T-helper 2 cell treated with Interferon-gamma antibody and Interleukin-4, amounts not matched to agents 100 ng/mL and 5 ng/mL, for 36 hours (primary cell): Measurements from ENCODE around the gene SERPINB11. TPM values are rescaled to one million over a fixed set of nuclear protein-coding genes. Genes with fewer than 3 reads are reported as not detected.
"Not testable (repeated sequence)": the region's sequence is repeated elsewhere in the genome, so short reads cannot be mapped to it uniquely, and the experiment has no call there.

Source experiments
- intact Hi-C: fragments of 100-400 bp; cut with micrococcal nuclease; formaldehyde crosslinking; loops from one replicate; pipeline ENCODE4 v1.15.1; 2023
- total RNA-seq: library from RNA; stranded (reverse); gene quantifications from 2 replicates; pipeline ENCODE4 v1.2.3, GENCODE V29; 2022

SERPINB11 gene
- total RNA-seq, 1 donor from 2014 or later: not detected

- intact Hi-C loops: no loop called here
Observed at GRCh38 chr18:63725682-63726480, 23.1 kb downstream of the SERPINB11 start.

DNA sequence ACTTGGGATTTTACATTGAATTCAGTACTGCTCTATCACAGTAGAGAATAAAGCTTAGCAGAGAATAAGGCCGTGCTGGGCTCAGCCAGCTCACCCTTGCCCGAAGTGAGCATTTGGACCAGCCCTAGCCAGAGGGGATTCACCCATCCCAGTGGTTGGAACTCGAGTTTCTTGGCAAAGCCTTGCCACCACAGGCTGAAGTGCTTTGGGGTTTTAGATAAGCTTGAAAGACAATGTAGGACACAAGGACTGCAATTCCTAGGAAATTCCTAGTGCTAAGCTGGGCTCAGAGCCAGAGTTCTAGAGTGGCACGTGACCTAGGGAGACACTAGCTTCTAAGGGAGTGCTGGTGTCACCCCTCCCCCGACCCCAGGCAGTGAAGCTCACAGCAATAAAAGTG lies 28.0 kb downstream of the SERPINB11 start:
- intact Hi-C loops: no loop called here

DNA sequence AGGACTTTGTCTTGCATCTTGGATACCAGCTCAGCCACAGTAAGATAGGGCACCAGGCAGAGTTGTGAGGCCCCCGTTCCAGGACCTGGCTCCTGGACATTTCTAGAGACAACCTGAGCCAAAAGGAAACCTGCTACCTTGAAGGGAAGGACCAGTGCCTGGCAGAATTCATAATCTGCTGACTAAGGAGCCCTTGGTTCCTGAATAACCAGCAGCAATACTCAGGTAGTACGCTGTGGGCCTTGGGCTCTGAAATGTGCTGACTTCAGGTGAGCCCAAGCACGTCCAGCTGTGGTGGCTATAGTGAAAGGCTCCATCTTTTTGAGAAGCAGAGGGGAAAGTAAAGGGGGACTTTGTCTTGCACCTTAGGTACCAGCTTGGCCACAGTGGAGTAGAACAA lies 28.5 kb downstream of the SERPINB11 start:
- intact Hi-C loops: no loop called here

DNA sequence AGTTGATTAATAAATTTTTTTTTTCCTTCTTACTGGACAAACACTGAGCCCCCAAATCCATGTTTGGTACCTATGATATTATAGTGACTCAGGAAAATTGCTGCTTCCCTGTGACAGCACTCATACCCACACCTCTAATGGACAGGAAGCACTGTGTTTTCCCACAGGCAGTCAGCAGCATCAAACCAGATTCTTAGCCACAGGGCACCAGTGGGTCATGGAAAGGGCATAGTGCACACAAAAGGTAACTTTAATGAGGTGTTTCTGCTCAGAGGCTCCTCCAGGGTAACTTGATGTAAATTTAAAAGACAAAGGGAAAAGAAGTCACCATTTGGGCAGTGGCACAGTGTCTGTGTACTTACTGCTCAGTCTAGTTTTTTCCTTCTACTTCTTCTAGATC lies 34.1 kb downstream of the SERPINB11 start:
- intact Hi-C loops: no loop called here

- intact Hi-C loops: no loop called here
Observed at GRCh38 chr18:63741769-63742168, 39.0 kb downstream of the SERPINB11 start.

DNA sequence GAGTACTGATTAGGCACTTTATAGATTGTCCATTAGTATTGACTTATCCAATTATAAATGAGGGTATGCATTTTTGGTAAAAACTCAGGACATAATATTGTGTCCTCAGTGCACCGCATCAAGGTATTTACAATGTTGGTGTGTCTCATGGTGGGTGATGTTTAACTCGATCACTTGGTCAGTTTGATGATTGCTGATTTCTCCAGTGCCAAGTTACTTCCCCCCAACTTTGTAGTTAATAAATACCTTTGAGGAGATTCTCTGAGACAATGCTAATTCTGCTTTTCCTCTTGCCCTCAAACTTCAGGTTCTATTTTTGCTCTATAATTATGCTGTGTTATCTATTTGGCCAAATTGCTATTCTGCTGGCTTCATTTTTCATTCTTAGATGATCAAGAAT lies 44.2 kb downstream of the SERPINB11 start:
- intact Hi-C loops: no loop called here

GRCh38 chr18:63749489-63749888 lies 46.7 kb downstream of the SERPINB11 start:
- intact Hi-C loops: no loop called here

- intact Hi-C loops: no loop called here
Observed at GRCh38 chr18:63752636-63753035, 49.9 kb downstream of the SERPINB11 start.

GRCh38 chr18:63753676-63754075 lies 50.9 kb downstream of the SERPINB11 start:
- intact Hi-C loops: no loop called here

- intact Hi-C loops: no loop called here
Observed at GRCh38 chr18:63757541-63757940, 54.8 kb downstream of the SERPINB11 start.

DNA sequence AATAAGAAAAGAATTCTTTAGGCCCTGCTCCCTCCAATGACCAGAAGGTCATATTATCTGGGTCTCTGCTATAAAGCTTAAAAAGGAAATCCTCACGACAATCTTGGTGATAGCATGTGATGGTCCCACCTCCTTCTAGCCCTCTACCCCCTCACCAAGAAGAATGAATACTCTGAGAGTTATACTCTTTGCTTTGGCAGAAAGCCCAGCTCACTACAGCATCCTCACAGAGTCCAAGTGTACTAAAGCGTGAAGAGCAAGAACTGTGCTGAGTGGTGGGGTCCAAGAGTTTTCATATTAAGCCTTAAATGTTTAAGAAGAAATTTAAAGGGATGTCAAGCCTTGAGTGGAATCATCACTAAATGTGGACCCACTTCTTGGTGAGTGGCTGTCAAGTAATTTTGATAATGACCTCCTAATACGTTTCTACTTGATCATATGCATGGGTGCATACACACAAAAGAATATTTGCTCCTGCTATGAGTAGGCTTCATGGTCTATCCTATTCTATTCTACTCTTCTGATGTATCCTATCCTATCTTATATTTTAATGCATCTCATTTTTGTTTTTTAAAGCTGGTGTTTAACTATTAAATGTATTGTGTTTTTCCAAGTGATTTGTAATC lies 56.0 kb downstream of the SERPINB11 start:
- intact Hi-C loops: no loop called here

DNA sequence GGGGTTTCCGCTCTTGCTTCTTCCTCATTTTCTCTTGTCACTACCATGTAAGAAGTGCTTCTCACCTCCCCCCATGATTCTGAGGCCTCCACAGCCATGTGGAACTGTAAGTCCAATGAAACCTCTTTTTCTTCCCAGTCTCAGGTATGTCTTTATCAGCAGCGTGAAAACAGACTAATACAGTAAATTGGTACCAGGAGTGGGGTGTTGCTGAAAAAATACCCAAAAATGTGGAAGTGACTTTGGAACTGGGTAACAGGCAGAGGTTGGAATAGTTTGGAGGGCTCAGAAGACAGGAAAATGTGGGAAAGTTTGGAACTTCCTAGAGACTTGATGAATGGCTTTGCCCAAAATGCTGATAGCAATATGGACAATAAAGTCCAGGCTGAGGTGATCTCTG lies 57.0 kb downstream of the SERPINB11 start:
- intact Hi-C loops: not testable (repeated sequence)

DNA sequence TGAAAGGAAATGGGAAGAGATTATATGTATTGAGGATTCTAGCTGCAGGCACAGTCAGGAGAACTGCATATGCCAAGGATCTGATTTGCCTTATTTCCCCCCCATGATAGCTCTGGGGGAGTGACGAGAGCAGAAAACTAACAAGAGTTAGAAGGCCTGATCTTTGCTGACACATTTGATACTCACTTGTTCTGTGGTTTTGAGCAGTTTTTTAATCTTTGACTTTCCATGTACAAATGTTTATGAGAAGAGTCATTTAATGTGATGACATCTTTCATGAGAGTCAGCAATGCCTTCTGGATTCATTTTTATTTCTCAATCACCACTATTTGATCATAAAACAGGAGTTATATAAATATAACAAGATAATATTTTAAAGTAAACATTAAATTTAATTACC lies 59.8 kb downstream of the SERPINB11 start:
- intact Hi-C loops: no loop called here

DNA sequence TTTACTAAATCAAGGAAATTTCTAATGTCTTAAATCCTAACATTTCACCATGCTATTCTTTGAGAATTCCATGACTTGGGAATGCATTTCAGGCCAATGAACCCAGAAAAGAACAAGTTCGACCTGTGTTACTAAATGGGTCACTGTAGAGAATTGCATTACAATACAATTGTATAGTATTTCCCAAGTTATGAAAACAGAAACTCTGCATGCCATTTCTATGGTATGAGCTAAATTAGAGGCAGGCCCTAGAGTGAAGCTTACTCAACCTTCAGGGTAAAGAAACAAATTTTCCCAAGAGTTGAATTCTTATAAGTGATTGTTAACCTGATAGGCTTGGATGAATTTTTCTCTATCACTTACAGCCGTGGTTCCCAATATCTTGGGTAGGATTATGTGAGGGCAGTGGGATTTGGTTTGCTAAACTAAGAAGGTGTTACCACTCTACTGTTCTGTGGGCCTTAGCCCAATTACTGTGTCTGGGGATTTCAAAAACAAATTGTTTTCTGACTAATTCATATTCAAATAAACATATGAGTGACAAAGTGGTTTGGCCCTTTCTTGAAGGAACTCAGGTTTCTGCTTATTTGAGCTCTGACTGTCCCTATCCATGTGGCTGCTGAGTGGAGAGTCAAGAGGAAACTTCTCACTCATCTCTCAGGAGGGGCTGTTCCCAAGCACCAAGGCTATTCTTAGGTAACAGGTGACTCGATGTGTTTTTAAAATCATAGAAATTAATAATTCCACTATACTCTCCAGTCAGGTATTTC lies 61.3 kb downstream of the SERPINB11 start:
- intact Hi-C loops: no loop called here

DNA sequence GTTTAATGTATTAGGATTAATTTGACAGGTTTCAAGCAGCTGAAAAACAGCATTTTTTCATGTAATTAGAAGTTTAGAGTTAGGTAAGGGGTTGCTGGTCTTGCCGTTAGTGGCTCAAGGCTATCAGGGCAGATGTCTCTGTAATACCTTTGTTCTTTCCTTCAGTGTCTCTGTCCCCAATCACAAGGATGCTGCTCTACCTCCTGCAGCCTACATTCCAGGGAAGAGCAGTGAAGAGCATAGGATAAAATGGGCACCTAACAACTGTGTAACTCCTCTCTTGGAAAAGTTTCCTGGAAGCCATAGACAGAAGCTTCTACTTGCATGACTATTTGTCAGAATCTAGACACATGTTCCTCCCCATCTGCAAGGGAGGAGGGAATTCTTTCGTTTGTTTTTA lies 63.1 kb downstream of the SERPINB11 start:
- intact Hi-C loops: no loop called here

Other genes starting within 250 kb of the SERPINB11 start
- gene SERPINB5, start 226.0 kb upstream of the SERPINB11 start, total RNA-seq: not detected in 2 replicates
- gene SERPINB12, start 160.6 kb upstream of the SERPINB11 start, total RNA-seq: not detected in 2 replicates
- gene SERPINB13, start 115.6 kb upstream of the SERPINB11 start, total RNA-seq: not detected in 2 replicates
- not detected in 2 replicates for gene SERPINB4, start 58.7 kb upstream of the SERPINB11 start, total RNA-seq
- gene SERPINB3, start 41.1 kb upstream of the SERPINB11 start, total RNA-seq: not detected in 2 replicates
- gene SERPINB7, start 72.5 kb downstream of the SERPINB11 start, total RNA-seq: not detected in 2 replicates
- not detected in 2 replicates for gene SERPINB2, start 184.7 kb downstream of the SERPINB11 start, total RNA-seq
- gene SERPINB10, start 205.0 kb downstream of the SERPINB11 start, total RNA-seq: not detected in 2 replicates
- 1.2 and 3.3 TPM in 2 replicates for gene HMSD, start 246.3 kb downstream of the SERPINB11 start, total RNA-seq